Measurements from ENCODE around the gene SPINK13.
"Not testable (repeated sequence)": the region's sequence is repeated elsewhere in the genome, so short reads cannot be mapped to it uniquely, and the experiment has no call there.

Gene SPINK13, protein sequence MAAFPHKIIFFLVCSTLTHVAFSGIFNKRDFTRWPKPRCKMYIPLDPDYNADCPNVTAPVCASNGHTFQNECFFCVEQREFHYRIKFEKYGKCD

GRCh38 chr5:148268566-148268965 is at the start of gene SPINK13:
SPINK13 (plus strand) TSS chr5:148268794; CDS start chr5:148270073, 1,279 bp downstream.
- no peak for DNase-seq (ENCODE audit: low read depth in 2 of 3, low spot score in 1 of 3)

DNA sequence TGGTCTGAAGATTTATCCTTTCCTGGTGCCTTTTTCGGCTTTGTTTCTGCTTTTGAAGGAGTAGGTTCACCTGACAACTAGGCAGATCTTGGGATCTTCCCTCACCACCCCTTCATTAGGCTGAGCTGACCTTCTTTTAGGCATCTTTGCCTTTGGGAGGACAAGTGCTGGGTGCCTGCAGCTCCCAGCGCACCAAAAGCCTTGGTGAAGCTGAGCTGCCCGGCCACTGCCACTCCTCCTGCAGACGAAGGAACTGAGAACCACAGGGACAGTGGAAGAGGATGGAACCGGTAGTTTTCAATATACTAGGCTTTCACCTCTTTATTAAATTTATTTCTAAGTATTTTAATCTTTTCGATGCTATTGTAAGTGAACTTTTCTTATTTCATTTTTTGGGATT is 47.1 kb upstream of the SPINK13 start:
- DNase-seq (ENCODE audit: low read depth in 2 of 3, low spot score in 1 of 3) = no peak

DNA sequence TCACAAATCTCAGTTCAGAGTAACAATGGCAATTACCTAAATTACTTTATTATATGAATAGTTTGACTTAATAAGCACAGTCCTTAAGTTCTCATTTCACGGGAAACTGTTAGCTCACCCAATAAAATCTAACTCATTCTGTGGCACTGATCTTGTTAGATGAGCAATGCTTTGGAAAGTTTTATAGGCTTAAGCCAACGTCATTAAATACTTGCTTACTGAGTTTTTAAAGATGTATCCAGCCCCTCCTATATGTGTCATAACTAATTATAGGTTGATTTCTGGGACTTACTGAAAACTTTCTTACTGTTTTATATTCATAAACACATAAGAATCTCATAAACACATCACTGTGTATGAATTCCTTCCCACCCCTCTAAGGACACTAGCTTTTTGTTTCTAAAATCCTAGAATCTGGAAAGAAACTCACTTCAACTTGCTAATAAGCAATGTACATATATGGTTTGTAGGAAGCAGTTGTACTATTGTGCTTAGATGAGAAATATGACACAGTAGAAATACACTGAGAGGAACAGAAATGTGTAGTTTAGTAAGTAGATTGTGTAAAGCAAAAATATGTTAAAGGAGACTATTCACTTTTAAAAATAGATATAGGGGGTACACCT is 44.4 kb upstream of the SPINK13 start:
- DNase-seq (ENCODE audit: low read depth in 2 of 3, low spot score in 1 of 3) = no peak

DNA sequence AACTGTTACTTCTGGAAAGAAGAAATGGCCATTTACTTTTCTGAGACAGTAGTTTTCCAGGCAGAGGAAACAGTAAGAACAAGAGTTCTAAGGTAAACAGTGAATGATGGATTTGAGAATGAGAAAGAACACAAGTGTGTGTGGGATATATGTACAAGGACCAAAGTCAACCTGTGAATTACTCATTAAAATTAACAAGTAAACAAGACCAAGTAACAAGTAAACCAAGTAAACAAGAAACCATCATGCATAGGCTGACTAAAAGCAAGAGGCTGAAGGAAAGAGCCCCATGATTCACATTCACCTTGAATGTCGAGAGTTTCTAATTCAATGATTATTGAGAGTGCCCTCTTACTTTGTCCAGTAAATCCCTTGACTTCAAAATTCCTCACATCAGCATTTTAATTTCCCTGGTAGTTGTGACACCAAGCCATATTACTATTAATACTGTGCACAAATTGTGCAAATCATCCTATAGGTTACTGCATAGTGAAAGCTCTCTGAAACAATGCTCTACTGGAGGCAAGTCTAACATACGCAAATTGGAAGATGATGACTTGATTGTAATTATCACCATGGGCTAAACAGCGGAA is 40.1 kb upstream of the SPINK13 start:
- DNase-seq (ENCODE audit: low read depth in 2 of 3, low spot score in 1 of 3) = no peak

DNA sequence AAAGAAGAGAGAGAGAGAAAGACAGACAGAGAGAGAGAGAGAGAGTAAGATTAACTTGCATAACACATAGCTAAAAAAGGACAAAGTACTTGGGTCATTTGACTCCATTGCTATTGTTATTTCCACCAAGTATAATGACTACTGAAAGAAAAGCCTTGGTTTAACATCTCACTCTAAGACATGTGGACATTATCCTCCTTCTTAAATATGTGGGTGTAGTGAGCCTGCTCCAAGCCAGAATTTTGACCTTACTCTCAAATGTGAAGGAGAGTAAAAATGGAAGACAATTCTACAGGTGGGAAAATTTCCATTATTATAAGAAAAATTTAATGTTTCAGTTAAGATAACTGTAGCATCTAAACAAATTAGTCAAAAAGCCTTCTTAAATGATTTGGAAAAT is 38.8 kb upstream of the SPINK13 start:
- DNase-seq (ENCODE audit: low read depth in 2 of 3, low spot score in 1 of 3) = no peak

GRCh38 chr5:148230240-148230639 is 38.4 kb upstream of the SPINK13 start:
- DNase-seq (ENCODE audit: low read depth in 2 of 3, low spot score in 1 of 3) = no peak

DNA sequence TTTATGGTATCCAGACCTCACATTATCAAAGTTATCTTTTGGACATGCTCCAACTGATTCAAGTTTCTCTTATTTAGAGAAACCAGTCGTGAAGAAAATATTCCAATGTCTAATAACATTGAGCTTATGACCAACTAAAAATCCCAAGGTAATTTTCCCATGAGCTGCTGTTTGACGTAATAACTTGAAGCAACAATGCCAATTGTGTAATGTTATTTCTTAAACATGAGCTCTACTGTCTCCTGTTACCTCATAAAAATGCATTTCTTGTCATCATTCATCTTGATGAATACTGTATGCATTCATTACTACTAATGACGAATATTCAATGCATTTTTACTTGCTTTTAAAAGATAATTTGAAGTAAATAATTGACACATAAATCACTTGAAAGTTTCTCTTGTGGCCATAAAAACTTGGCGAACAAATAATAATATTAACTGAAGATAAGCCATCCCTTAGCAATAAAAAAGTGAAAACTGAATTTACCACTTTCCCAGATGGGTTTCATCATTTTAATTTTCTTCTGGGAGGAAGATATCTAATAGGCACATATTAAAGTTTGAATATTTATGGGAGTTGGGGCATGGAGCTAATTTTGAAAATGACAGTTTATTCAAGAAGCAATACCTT is 30.7 kb upstream of the SPINK13 start:
- DNase-seq (ENCODE audit: low read depth in 2 of 3, low spot score in 1 of 3) = no peak

DNA sequence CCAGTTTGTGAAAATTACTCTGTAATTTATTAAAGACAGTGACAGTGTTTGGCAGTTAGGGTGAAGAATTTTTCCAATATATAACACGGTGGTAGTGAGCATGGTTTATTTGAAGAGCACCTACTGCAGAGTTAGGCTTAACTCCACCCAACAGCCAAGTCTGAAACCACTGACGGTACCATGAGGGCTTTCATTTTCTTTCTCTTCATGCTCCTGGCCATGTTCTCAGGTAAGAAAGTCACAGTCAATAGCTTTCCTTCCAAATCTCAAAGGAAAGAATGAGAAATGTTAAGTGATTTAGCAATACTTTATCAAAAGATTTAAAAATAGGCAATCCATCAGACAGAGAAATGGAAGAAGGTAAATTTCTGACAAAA is 30.2 kb upstream of the SPINK13 start, which contains the start of gene MARCOL:
Gene MARCOL (plus strand): TSS at position 108 of the 377 bp plus-strand sequence. CDS start 73 bp downstream, at position 181.
- no peak for DNase-seq (ENCODE audit: low read depth in 2 of 3, low spot score in 1 of 3)

- no peak for DNase-seq (ENCODE audit: low read depth in 2 of 3, low spot score in 1 of 3)
Observed at GRCh38 chr5:148248894-148249293, 19.7 kb upstream of the SPINK13 start.

DNA sequence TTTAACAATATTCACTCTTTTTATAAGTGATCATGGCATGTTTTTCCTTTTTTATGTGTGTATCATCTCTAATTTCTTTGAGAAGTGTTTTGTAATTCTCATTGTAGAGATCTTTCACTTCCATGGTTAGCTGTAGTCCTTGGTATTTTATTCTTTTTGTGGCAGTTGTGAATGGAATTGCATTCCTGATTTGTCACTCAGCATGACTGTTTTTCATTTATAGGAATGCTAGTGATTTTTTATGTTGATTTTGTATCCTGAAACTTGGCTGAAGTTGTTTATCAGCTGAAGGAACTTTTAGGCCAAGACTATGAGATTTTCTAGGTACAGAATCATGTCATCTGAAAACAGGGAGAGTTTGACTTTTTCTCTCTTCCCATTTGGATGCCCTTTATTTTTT is 13.1 kb upstream of the SPINK13 start:
- no peak for DNase-seq (ENCODE audit: low read depth in 2 of 3, low spot score in 1 of 3)

DNA sequence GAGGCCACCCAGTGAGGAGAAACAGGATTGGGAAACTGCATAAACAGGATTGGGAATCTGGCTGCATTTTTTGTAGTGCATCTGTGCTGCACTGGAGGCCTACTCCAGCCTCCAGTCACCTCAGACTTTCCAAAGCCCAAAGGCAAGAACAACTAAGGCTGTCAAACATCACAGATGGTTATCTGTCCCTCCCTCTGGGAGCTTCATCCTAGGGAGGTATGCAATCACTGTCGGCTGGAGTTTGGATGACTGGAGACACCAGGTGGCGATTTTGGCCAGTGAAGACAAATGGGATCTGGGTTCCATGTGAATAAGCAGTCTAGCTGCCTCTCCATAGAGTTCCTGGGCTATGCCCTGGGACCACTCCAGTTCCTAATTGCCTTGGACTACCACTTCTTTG is 9.3 kb upstream of the SPINK13 start:
- DNase-seq (ENCODE audit: low read depth in 2 of 3, low spot score in 1 of 3) = no peak

- DNase-seq (ENCODE audit: low read depth in 2 of 3, low spot score in 1 of 3) = no peak
Observed at GRCh38 chr5:148261221-148261620, 7.4 kb upstream of the SPINK13 start.

DNA sequence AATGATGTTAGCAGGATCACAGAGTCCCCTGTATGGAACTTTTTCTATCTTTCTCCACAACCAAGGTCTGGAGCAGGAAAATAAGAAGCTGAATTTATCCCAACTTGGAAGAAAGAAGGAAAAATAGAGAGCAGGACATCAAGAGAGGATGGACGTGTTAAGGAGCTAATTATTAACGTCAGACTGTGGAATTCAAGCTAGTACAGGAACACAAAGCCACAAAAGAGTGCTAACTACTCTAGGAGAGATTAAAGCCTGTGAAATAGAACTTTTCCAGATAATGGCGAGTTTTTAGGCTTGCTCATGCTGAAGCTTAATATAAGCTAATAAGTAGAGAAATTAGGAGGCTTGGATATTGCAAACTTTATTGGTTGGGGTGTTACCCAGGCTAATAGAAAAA is 632 bp upstream of the SPINK13 start:
- no peak for DNase-seq (ENCODE audit: low read depth in 2 of 3, low spot score in 1 of 3)

GRCh38 chr5:148275129-148275528 is 6.5 kb downstream of the SPINK13 start:
- DNase-seq (ENCODE audit: low read depth in 2 of 3, low spot score in 1 of 3) = not testable (repeated sequence)

- DNase-seq (ENCODE audit: low read depth in 2 of 3, low spot score in 1 of 3) = not testable (repeated sequence)
Observed at GRCh38 chr5:148280893-148281292, 12.3 kb downstream of the SPINK13 start.

DNA sequence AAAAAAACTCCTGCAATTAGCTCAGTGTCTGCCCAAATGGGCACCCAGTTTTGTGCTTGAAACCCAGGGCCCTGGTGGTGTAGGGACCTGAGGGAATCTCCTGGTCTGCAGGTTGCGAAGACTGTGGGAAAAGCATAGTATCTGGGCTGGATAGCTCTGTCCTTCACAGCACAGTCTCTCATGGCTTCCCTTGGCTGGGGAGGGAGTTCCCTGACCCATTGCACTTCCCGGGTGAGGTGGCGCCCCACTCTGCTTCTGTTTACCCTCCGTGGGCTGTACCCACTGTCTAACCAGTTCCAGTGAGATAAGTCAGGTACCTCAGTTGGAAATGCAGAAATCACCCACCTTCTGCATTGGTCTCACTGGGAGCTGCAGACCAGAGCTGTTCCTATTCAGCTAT is 12.7 kb downstream of the SPINK13 start:
- DNase-seq (ENCODE audit: low read depth in 2 of 3, low spot score in 1 of 3) = not testable (repeated sequence)

- no peak for DNase-seq (ENCODE audit: low read depth in 2 of 3, low spot score in 1 of 3)
Observed at GRCh38 chr5:148290271-148291195, 21.9 kb downstream of the SPINK13 start.

DNA sequence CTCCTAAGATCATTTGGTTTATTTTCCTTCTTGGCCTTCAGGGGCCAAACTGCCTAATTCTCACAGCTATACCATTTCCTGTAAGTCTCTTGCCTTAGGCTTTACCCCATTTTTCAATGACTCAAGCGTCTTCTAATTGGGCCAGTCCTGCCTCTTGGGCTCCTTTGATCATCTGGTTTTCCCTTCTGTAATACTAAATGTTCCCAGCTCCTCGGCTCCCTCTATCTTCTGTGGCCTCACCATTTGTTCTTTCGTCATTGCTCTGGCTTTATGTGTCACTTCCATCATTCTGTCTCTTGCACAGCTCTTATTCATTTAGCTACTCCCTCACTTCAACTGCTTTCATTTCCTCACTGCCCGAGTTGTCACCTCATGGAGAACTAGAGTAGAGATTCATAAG is 29.1 kb downstream of the SPINK13 start:
- no peak for DNase-seq (ENCODE audit: low read depth in 2 of 3, low spot score in 1 of 3)

GRCh38 chr5:148306446-148306845 is 37.9 kb downstream of the SPINK13 start:
- no peak for DNase-seq (ENCODE audit: low read depth in 2 of 3, low spot score in 1 of 3)

DNA sequence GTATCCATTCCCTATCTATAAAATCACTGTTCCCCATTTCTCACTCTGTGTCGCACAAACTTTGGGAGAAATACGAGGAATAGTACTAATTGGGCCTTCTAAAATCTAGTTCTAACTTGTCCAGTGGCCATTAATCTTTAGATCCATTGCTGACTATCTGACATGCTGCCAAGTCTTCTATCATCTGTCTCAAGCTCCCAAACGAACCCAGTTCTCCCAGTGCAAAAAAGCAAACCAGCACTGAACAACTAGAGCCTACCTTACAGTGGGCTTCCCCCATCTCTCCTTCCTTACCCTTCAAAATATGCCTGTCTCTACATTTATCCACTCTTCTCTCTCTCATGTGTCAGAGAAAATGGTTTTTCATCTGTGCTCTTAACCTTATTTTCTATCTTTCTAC is 40.4 kb downstream of the SPINK13 start:
- DNase-seq (ENCODE audit: low read depth in 2 of 3, low spot score in 1 of 3) = no peak

DNA sequence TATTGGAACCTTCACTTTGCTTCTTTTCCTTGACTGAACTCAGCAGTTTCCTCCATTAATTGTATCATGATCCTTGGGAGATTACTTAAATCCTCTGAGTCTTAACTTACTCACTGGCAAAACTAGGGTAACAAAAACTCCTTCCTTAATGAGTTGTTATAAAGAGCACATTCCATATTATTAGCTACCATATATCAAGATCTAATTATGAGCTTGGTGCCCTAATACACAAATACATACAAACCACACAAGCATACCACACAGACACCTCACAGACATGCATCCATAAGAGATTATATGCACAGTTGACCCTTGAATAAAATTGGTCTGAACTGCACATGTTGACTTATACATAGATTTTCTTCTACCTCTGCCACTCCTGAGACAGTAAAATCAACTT is 41.2 kb downstream of the SPINK13 start:
- no peak for DNase-seq (ENCODE audit: low read depth in 2 of 3, low spot score in 1 of 3)

Measured in stimulated activated CD4-positive, alpha-beta T cell treated with anti-CD3 and anti-CD28 coated beads, Interleukin-12 subunit alpha, Interleukin-12 subunit beta, amount 100 ng/mL, for 48 hours (primary cell).